Inflammatory macrophage treated with lipopolysaccharide for 4 hours (primary cell): ENCODE results near the gene PRKD2.
A peak's percentile ranks its signal among the peaks of the same experiment; 100 is the strongest.
"Not testable (repeated sequence)": the region's sequence is repeated elsewhere in the genome, so short reads cannot be mapped to it uniquely, and the experiment has no call there.

ENCODE experiments used
- DNase-seq: peaks from one replicate; pipeline ENCODE4 v3.0.0-alpha.2; 2020

The PRKD2 gene

DNA sequence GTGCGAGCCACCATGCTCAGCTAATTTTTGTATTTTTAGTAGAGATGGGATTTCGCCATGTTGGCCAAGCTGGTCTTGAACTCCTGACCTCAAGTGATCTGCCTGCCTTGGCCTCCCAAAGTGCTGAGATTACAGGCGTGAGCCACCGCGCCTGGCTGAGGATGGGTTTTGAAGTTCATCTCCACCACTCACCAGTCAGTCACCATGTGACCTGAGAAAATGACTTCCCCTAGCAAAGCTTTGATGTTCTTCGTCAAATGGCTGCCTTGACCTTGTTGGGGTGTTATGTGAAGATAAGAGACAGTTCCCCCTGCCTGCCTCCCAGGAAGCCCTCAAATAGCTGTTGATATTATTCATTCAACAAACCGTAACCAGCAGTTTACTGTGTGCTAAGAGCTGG is 87.9 kb downstream of the PRKD2 start:
- not testable (repeated sequence) for DNase-seq

DNA sequence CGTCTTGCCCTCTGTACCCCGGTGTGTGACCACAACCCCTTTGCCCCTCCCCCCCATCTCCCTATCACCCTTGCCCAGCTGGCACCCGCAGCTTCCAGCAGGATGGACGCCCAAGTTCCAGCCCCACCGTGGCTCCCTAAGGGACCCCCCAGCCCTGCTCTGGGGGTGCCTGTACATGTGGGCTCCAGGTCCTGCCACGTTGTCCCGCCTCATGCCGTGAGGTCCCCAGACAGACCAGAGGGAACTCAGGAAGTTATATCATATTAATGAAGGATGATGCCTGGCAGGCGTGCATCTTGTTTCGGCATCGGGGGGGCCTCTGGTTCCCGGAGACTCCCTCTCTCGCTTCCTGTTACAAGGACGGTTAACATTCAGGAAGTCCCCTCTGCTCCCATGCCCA is 90.5 kb downstream of the PRKD2 start:
- DNase-seq = peak; percentile 56

DNA sequence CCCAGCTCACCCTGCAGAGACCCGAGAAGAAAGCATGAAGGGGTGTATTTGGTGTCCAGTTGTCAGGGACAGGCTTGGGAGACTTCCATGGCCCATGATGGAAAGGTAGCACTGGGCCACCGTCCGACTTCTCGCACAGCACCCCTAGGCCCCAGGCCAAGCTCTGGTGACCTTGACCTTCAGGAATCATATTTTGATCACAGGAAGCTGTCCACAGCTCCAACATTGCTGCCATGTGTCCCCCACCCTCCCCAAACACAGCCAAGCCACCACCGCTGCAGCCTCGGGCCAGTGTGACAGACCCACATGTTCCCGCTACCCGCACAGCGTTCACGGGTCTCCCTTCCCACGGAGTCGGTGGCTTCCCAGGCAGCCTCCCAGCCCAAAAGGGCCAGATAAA is 91.2 kb downstream of the PRKD2 start:
- no peak for DNase-seq

DNA sequence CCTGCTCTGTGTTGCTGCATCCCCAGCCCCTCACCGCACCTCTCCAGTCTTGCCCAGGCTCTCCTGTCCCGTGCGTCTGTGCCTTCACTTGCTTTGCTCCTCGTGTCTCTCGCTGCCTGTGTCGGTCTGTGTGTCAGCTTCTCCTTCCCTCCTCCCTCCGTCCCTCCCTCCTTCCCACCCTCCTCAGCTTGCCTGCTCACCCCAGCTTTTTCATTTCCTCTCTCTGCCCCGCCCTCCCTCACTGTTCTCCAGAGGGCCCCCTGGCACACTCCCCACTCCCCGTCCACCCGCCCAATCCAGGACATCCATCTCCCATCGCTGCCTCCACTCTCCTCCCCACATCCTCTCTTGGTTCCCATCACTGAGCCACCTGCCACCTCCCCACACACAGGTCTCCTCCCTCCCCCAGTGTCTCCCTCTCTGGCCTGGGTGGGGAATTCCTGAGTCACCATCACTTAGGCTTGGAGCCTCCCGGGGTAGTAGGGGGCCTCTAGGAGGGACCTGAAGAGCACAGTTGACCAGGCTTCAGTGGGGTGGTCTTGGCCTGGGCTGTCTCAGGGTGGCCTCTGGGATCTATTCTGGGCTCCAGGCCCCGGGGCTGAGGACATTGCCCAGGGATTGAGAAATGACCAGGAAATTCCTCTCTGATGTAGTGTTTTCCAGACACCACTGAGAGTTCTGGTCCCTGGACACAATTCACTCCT is 91.8 kb downstream of the PRKD2 start, which contains the start of gene PTGIR:
Gene PTGIR, minus strand, starts transcription at position 132 of the 704 bp plus-strand sequence. CDS start 864 bp downstream, outside the sequence.
- peak; percentile 74 for DNase-seq
